HEK293 (cell line): ENCODE measurements around the gene SSBP3.

Experiments used
- GLI4 ChIP-seq: fragments of 450-650 bp; formaldehyde crosslinking; IDR thresholded peaks from 2 replicates; pipeline ENCODE4 v1.5.1; 2016; ENCODE audit warnings: missing biosample characterization, missing genetic modification characterization
- KLF16 ChIP-seq: fragments of 450-650 bp; formaldehyde crosslinking; IDR thresholded peaks from 2 replicates; pipeline ENCODE4 v1.5.1; 2017; ENCODE audit warnings: missing biosample characterization, missing genetic modification characterization
- PRDM4 ChIP-seq: fragments of 450-650 bp; formaldehyde crosslinking; IDR thresholded peaks from 2 replicates; pipeline ENCODE4 v1.5.1; 2017; ENCODE audit warnings: missing biosample characterization, missing genetic modification characterization
- REST ChIP-seq: fragments of 450-650 bp; formaldehyde crosslinking; IDR thresholded peaks from 2 replicates; pipeline ENCODE4 v1.5.1; 2016; ENCODE audit warnings: missing biosample characterization, missing genetic modification characterization
- YY1 ChIP-seq: fragments of 450-650 bp; formaldehyde crosslinking; IDR thresholded peaks from 2 replicates; pipeline ENCODE4 v1.5.1; 2018; ENCODE audit warnings: missing biosample characterization, missing genetic modification characterization
- ZNF350 ChIP-seq: fragments of 450-650 bp; formaldehyde crosslinking; IDR thresholded peaks from 2 replicates; pipeline ENCODE4 v1.5.0; 2017; ENCODE audit warnings: missing biosample characterization, mild to moderate bottlenecking, missing genetic modification characterization
- ZNF571 ChIP-seq: fragments of 450-650 bp; formaldehyde crosslinking; IDR thresholded peaks from 2 replicates; pipeline ENCODE4 v1.5.0; 2017; ENCODE audit warnings: missing biosample characterization, missing genetic modification characterization
- TF ChIP-seq, protein P1 (sequence below): fragments of 450-650 bp; formaldehyde crosslinking; IDR thresholded peaks from 2 replicates; pipeline ENCODE4 v1.5.1; 2016; ENCODE audit warnings: missing biosample characterization, missing genetic modification characterization, borderline replicate concordance
- TF ChIP-seq, protein P2 (sequence below): fragments of 450-650 bp; formaldehyde crosslinking; IDR thresholded peaks from 2 replicates; pipeline ENCODE4 v1.5.1; 2016; ENCODE audit warnings: missing biosample characterization, missing genetic modification characterization

GRCh38 chr1:54275349-54275748, 130.8 kb downstream of the SSBP3 start:
- TF ChIP-seq KLF16 (tag by site-specific recombination) (no peak), YY1 (tag by site-specific recombination) (no peak), PRDM4 (no peak), ZNF350 (tag by site-specific recombination) (no peak), REST (tag by site-specific recombination) (no peak), ZNF571 (tag by site-specific recombination) (no peak), GLI4 (tag by site-specific recombination) (no peak)
- TF ChIP-seq, protein P1, sequence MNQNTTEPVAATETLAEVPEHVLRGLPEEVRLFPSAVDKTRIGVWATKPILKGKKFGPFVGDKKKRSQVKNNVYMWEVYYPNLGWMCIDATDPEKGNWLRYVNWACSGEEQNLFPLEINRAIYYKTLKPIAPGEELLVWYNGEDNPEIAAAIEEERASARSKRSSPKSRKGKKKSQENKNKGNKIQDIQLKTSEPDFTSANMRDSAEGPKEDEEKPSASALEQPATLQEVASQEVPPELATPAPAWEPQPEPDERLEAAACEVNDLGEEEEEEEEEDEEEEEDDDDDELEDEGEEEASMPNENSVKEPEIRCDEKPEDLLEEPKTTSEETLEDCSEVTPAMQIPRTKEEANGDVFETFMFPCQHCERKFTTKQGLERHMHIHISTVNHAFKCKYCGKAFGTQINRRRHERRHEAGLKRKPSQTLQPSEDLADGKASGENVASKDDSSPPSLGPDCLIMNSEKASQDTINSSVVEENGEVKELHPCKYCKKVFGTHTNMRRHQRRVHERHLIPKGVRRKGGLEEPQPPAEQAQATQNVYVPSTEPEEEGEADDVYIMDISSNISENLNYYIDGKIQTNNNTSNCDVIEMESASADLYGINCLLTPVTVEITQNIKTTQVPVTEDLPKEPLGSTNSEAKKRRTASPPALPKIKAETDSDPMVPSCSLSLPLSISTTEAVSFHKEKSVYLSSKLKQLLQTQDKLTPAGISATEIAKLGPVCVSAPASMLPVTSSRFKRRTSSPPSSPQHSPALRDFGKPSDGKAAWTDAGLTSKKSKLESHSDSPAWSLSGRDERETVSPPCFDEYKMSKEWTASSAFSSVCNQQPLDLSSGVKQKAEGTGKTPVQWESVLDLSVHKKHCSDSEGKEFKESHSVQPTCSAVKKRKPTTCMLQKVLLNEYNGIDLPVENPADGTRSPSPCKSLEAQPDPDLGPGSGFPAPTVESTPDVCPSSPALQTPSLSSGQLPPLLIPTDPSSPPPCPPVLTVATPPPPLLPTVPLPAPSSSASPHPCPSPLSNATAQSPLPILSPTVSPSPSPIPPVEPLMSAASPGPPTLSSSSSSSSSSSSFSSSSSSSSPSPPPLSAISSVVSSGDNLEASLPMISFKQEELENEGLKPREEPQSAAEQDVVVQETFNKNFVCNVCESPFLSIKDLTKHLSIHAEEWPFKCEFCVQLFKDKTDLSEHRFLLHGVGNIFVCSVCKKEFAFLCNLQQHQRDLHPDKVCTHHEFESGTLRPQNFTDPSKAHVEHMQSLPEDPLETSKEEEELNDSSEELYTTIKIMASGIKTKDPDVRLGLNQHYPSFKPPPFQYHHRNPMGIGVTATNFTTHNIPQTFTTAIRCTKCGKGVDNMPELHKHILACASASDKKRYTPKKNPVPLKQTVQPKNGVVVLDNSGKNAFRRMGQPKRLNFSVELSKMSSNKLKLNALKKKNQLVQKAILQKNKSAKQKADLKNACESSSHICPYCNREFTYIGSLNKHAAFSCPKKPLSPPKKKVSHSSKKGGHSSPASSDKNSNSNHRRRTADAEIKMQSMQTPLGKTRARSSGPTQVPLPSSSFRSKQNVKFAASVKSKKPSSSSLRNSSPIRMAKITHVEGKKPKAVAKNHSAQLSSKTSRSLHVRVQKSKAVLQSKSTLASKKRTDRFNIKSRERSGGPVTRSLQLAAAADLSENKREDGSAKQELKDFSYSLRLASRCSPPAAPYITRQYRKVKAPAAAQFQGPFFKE (tag by site-specific recombination) = no peak
- TF ChIP-seq, protein P2, sequence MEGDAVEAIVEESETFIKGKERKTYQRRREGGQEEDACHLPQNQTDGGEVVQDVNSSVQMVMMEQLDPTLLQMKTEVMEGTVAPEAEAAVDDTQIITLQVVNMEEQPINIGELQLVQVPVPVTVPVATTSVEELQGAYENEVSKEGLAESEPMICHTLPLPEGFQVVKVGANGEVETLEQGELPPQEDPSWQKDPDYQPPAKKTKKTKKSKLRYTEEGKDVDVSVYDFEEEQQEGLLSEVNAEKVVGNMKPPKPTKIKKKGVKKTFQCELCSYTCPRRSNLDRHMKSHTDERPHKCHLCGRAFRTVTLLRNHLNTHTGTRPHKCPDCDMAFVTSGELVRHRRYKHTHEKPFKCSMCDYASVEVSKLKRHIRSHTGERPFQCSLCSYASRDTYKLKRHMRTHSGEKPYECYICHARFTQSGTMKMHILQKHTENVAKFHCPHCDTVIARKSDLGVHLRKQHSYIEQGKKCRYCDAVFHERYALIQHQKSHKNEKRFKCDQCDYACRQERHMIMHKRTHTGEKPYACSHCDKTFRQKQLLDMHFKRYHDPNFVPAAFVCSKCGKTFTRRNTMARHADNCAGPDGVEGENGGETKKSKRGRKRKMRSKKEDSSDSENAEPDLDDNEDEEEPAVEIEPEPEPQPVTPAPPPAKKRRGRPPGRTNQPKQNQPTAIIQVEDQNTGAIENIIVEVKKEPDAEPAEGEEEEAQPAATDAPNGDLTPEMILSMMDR = no peak
